ENCODE data around the gene TBC1D25. TPM values are rescaled to one million over a fixed set of nuclear protein-coding genes. Genes with fewer than 3 reads are reported as not detected.

The TBC1D25 gene
- total and polyA plus RNA-seq, 2 experiments from 2014 or later, result 1.9 to 4.5 TPM

DNA sequence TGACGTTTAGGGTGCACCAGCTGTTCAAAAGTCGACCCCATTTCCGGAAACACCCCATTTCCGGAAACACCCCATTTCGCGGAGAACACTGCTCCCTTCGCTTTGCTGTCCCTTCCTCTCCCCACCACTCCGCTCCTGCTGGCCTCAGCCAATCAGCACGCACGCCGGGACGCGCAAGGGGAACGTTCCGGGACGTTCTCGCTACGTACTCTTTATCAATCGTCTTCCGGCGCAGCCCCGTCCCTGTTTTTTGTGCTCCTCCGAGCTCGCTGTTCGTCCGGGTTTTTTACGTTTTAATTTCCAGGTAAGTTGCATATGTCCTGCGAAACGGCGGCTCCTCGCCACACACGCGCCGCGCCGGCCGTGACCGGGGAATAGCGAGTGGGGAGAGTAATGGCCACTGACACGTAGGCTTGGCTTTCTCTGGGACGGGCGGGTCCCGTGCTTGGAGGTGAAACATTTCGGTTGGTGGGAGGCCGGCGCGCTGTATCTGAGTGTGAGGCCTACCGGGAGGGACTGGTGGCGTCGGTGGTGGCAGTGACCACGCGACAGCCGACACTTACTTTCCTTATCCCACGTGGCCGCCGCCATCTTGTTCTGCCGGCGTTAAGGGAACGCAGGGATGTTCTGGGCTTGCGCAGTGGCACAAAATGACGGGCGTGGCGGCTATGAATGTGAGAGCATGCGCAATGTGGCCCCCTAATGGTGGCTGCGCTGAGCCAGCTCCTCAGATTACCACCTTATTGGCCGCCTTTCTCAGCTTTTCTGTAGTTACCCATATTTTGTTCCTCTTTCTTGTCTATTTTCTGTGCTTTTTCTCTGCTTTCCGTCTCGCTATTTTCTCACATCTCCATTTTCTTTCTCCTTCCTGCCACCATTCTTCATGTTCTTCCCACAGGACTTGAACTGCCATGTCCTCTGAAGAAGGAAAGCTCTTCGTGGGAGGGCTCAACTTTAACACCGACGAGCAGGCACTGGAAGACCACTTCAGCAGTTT is 35.1 kb downstream of the TBC1D25 start, which contains the start of gene RBM3:
TSS of gene RBM3 (plus strand) at position 215 of the 997 bp plus-strand sequence. CDS start at position 912, 697 bp downstream.
- ATAC-seq (peak; percentile 96), DNase-seq (ENCODE audit: low spot score) (peak; percentile 91)
- H3K9me3 Mint-ChIP-seq, result no peaks in the 10 kb centered on the region
- TF ChIP-seq STAT1 (IDR thresholded peaks at IDR 0.05; ENCODE audit: unreplicated experiment) (no peak), ZNF331 (CRISPR knock-in tag; IDR thresholded peaks at IDR 0.05; ENCODE audit: low read depth) (no peak), CREB1 (CRISPR knock-in tag; IDR thresholded peaks at IDR 0.05; ENCODE audit: low read depth) (peak; percentile 61), NANOG (IDR thresholded peaks at IDR 0.05; ENCODE audit: borderline replicate concordance) (no peak), CTCF (conservative IDR thresholded peaks at IDR 0.05; ENCODE audit: low read depth in 2 of 2) (peak; percentile 36 to 37), EZH2phosphoT487 (IDR thresholded peaks at IDR 0.05; ENCODE audit: unreplicated experiment) (no peak), ZNF462 (CRISPR knock-in tag; IDR thresholded peaks at IDR 0.05) (no peak), JUNB (IDR thresholded peaks at IDR 0.05; ENCODE audit: unreplicated experiment) (no peak), REST (IDR thresholded peaks at IDR 0.05; ENCODE audit: unreplicated experiment) (no peak), EZH2 (IDR thresholded peaks at IDR 0.05; ENCODE audit: low read depth, unreplicated experiment) (no peak), ZNF114 (CRISPR knock-in tag; IDR thresholded peaks at IDR 0.05) (no peak), POLR2AphosphoS5 (IDR thresholded peaks at IDR 0.05; ENCODE audit: low read depth) (peak; percentile 67)
- TF ChIP-seq, protein P1, sequence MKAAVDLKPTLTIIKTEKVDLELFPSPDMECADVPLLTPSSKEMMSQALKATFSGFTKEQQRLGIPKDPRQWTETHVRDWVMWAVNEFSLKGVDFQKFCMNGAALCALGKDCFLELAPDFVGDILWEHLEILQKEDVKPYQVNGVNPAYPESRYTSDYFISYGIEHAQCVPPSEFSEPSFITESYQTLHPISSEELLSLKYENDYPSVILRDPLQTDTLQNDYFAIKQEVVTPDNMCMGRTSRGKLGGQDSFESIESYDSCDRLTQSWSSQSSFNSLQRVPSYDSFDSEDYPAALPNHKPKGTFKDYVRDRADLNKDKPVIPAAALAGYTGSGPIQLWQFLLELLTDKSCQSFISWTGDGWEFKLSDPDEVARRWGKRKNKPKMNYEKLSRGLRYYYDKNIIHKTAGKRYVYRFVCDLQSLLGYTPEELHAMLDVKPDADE (IDR thresholded peaks at IDR 0.05), result peak; percentile 55
- H3K36me3 Mint-ChIP-seq (ENCODE audit: low read depth), result peaks cover 52% of the 10 kb centered on the region
- H3K27ac Mint-ChIP-seq, result peak within 1 kb of the TSS; percentile 100
- H3K4me1 Mint-ChIP-seq, result peaks cover 9% of the 10 kb centered on the region; the same call in 2 of the 3 replicates
- H3K27me3 Mint-ChIP-seq (ENCODE audit: insufficient read depth, low read depth, poor library complexity), result peaks cover 6% of the 10 kb centered on the region
- H3K36me3 ChIP-seq (ENCODE audit: insufficient read depth), result peaks cover 32% of the 10 kb centered on the region
- no peaks in the 10 kb centered on the region for H3K27me3 ChIP-seq (ENCODE audit: insufficient read depth)
- no peaks in the 10 kb centered on the region for H3K4me1 ChIP-seq (ENCODE audit: insufficient read depth)
- H3K79me2 ChIP-seq (replicated peaks; ENCODE audit: insufficient read depth), result peaks cover 13% of the 10 kb centered on the region
- peak within 1 kb of the TSS; percentile 73 for H3K4me3 ChIP-seq
- peak within 1 kb of the TSS; percentile 87 for H3K4me2 ChIP-seq
- no peaks in the 10 kb centered on the region for H3K9me2 ChIP-seq (ENCODE audit: insufficient read depth)
- H3K4me3 Mint-ChIP-seq, result peak within 1 kb of the TSS; percentile 94
- peak within 1 kb of the TSS; percentile 95 for H3K27ac ChIP-seq (ENCODE audit: low read depth)
- no peak within 1 kb of the TSS for H2AFZ ChIP-seq
- H3F3A ChIP-seq (replicated peaks; ENCODE audit: low read depth), result peaks cover 9% of the 10 kb centered on the region; the same call in 1 of the 2 replicates
- no peaks in the 10 kb centered on the region; the same call in 1 of the 2 replicates for H4K20me1 ChIP-seq (replicated peaks; ENCODE audit: insufficient read depth)

Measured in GM23338 (cell line).